HepG2 (cell line): ENCODE results near the gene CAPS. TPM values are rescaled to one million over a fixed set of nuclear protein-coding genes. Genes with fewer than 3 reads are reported as not detected.

Experiments
- ATAC-seq: fragments of 200-7000 bp; cut with Tn5 transposase; 3 replicates; pipeline ENCODE4 v1.9.1; 2020; ENCODE audit warnings: mild to moderate bottlenecking, moderate library complexity
- Bru-seq: library from RNA; stranded (reverse); fragments of 400-500 nt; gene quantifications from one replicate; lab custom pipeline; 2021; lab: Mats Ljungman, UMichigan
- BruChase-seq, 2 experiments: library from RNA; stranded (reverse); fragments of 400-500 nt; gene quantifications; one replicate each; lab custom pipeline; 2021; lab: Mats Ljungman, UMichigan
- BruUV-seq: library from RNA; stranded (reverse); fragments of 400-500 nt; replicated peaks from 2 replicates; lab custom pipeline; 2021; lab: Mats Ljungman, UMichigan
- CTCF ChIA-PET: fragments of 300-600 bp; formaldehyde crosslinking; extraction: SDS; loops from one replicate; lab custom pipeline; 2021; ENCODE audit warnings: low total read pairs, inconsistent platforms, low intra/inter-chr PET ratio; lab: Yijun Ruan, JAX
- POLR2A ChIA-PET: fragments of 350-600 bp; sonication (Branson Sonifier 250); formaldehyde crosslinking; loops from one replicate; lab custom pipeline; 2020; ENCODE audit warnings: antibody characterized with exemption, inconsistent platforms; lab: Yijun Ruan, JAX
- DNase-seq: peaks from one replicate; pipeline ENCODE4 v3.0.0-alpha.2; 2015; ENCODE audit warnings: low spot score
- FAIRE-seq: peaks from 3 replicates; lab custom pipeline; 2011; peaks lifted over from hg19 to GRCh38; lab: Jason Lieb, UNC
- H2AFZ ChIP-seq: one replicate; pipeline ENCODE4 v1.6.1; 2011; ENCODE audit warnings: low read length, inconsistent platforms
- H3K27ac ChIP-seq: fragments of 300-600 bp; 3 replicates; pipeline ENCODE4 v1.8.0; 2011; ENCODE audit warnings: mixed run types, mild to moderate bottlenecking, mixed read lengths, low read length, inconsistent platforms; ENCODE audit not compliant: insufficient read depth; ENCODE audit errors: extremely low read length
- H3K27me3 ChIP-seq, 2 experiments: fragments of 200-600 bp in 1 of 2; 2 replicates in 1 of 2; 3 replicates in 1 of 2; pipeline versions ENCODE4 v1.6.0 to v1.8.0; 2011; ENCODE audit warnings: low read length in 2 of 2, mild to moderate bottlenecking in 2 of 2, moderate library complexity in 2 of 2, inconsistent platforms in 1 of 2; ENCODE audit not compliant: insufficient read depth in 2 of 2, control insufficient read depth in 1 of 2
- H3K36me3 ChIP-seq, 2 experiments: fragments of 200-600 bp in 1 of 2; replicated peaks in 1 of 2; 2 replicates in 1 of 2; 3 replicates in 1 of 2; pipeline versions ENCODE4 v1.5.1 to v1.8.0; 2011; ENCODE audit warnings: low read length in 2 of 2, inconsistent platforms in 1 of 2; ENCODE audit not compliant: insufficient read depth in 2 of 2, control insufficient read depth in 1 of 2
- H3K4me1 ChIP-seq: 2 replicates; pipeline ENCODE4 v1.5.1; 2012; ENCODE audit warnings: low read length, inconsistent platforms; ENCODE audit not compliant: insufficient read depth
- H3K4me2 ChIP-seq: 2 replicates; pipeline ENCODE4 v1.6.0; 2011; ENCODE audit warnings: low read depth, low read length, inconsistent platforms
- H3K4me3 ChIP-seq, 3 experiments: fragments of 200-600 bp in 1 of 3; sonication (generic), shearing (Covaris generic) in 1 of 3; replicated peaks in 1 of 3; 2 replicates each; pipeline ENCODE4 v1.5.1; 2011 to 2016; ENCODE audit warnings: low read length in 3 of 3, inconsistent platforms in 2 of 3, low read depth in 2 of 3, mild to moderate bottlenecking in 2 of 3, control low read depth in 1 of 3, mixed read lengths in 1 of 3; ENCODE audit not compliant: insufficient read depth in 1 of 3
- H3K79me2 ChIP-seq: one replicate; pipeline ENCODE4 v1.6.1; 2011; ENCODE audit warnings: low read length, inconsistent platforms; ENCODE audit not compliant: insufficient read depth
- H3K9ac ChIP-seq: 2 replicates; pipeline ENCODE4 v1.6.0; 2011; ENCODE audit warnings: mild to moderate bottlenecking, low read depth, low read length, inconsistent platforms; ENCODE audit not compliant: insufficient read depth
- H3K9me3 ChIP-seq: 2 replicates; pipeline ENCODE4 v1.5.1; 2012; ENCODE audit warnings: mild to moderate bottlenecking, low read length
- H4K20me1 ChIP-seq: 2 replicates; pipeline ENCODE4 v1.6.0; 2011; ENCODE audit warnings: inconsistent platforms, mild to moderate bottlenecking, low read length, moderate library complexity; ENCODE audit not compliant: insufficient read depth
- AGO1 ChIP-seq: fragments of 200-400 bp; formaldehyde crosslinking; IDR thresholded peaks from 2 replicates; pipeline ENCODE4 v1.6.1; 2017; ENCODE audit warnings: mild to moderate bottlenecking, low read depth, low read length, moderate library complexity; ENCODE audit not compliant: poor library complexity, severe bottlenecking
- ATAD3A ChIP-seq: sonication (generic); formaldehyde crosslinking; IDR thresholded peaks from 2 replicates; pipeline ENCODE4 v1.4.0; 2020; ENCODE audit warnings: missing genetic modification reagents
- CCAR2 ChIP-seq: fragments of 200-400 bp; formaldehyde crosslinking; optimal IDR thresholded peaks from 2 replicates; pipeline ENCODE3; 2018; ENCODE audit warnings: low read depth, mild to moderate bottlenecking, low read length, moderate library complexity
- PHF21A ChIP-seq: sonication (generic); formaldehyde crosslinking; IDR thresholded peaks from 2 replicates; pipeline ENCODE4 v1.5.0; 2020; ENCODE audit warnings: mild to moderate bottlenecking, missing genetic modification reagents
- RFX5 ChIP-seq: IDR thresholded peaks from 2 replicates; pipeline ENCODE4 v1.6.1; 2011; ENCODE audit warnings: low read depth, low read length, improper control_type of control experiment
- YEATS2 ChIP-seq: sonication (generic); formaldehyde crosslinking; IDR thresholded peaks from 2 replicates; pipeline ENCODE4 v1.4.0; 2020; ENCODE audit warnings: missing genetic modification reagents, borderline replicate concordance
- ZFP41 ChIP-seq: sonication (generic); formaldehyde crosslinking; IDR thresholded peaks from 2 replicates; pipeline ENCODE4 v1.4.0; 2020; ENCODE audit warnings: mild to moderate bottlenecking, missing genetic modification reagents, borderline replicate concordance
- ZNF280B ChIP-seq: sonication (generic); formaldehyde crosslinking; IDR thresholded peaks from 2 replicates; pipeline ENCODE4 v1.5.0; 2020; ENCODE audit warnings: missing genetic modification reagents, mild to moderate bottlenecking, borderline replicate concordance
- ZNF343 ChIP-seq: sonication (generic); formaldehyde crosslinking; IDR thresholded peaks from 2 replicates; pipeline ENCODE4 v1.4.0; 2020; ENCODE audit warnings: mild to moderate bottlenecking, missing genetic modification reagents
- WGBS: methylation state at CpG from one replicate; pipeline ENCODE4 v1.1.6; 2017; ENCODE audit warnings: low lambda C conversion rate; 5-methylcytosine and 5-hydroxymethylcytosine counted together
- in situ Hi-C: cut with HindIII; loops from 2 replicates; pipeline ENCODE4 v1.10.0; 2017; ENCODE audit warnings: low pct_unique_long_range_greater_than_20kb; ENCODE audit not compliant: extremely low pct_ligation_motif_present
- intact Hi-C: fragments of 100-400 bp; cut with micrococcal nuclease; formaldehyde crosslinking; loops from one replicate; pipeline ENCODE4 v1.10.0; 2022; ENCODE audit not compliant: unreplicated experiment
- long read RNA-seq, 2 experiments: library from RNA in 1 of 2; library from polyadenylated mRNA in 1 of 2; stranded (forward) in 1 of 2; unstranded in 1 of 2; transcript quantifications; one replicate each; pipeline ENCODE4 v2.0.0, GENCODE V29; 2019 to 2022
- polyA minus RNA-seq, 3 experiments: library from RNA; depleted of rRNA, polyadenylated mRNA; stranded (reverse); fragments of >200 nt; gene quantifications; 2 replicates each; pipeline ENCODE4 v1.2.3, GENCODE V29; 2011; ENCODE audit warnings: low replicate concordance in 1 of 3
- polyA plus RNA-seq, 8 experiments: library from polyadenylated mRNA; depleted of rRNA in 3 of 8; stranded (reverse) in 7 of 8; unstranded in 1 of 8; fragments of >200 nt; fragmentation: Illumina TruSeq in 4 of 8; extraction: Trizol in 4 of 8; gene quantifications; 2 replicates each; pipeline versions ENCODE4 v1.2.1 to v1.2.3, GENCODE V29; 2011 to 2016; ENCODE audit warnings: low read depth in 4 of 8, missing spikeins in 1 of 8, mixed read lengths in 1 of 8; ENCODE audit not compliant: insufficient read depth in 1 of 8
- total RNA-seq, 5 experiments: library from RNA; depleted of rRNA; stranded (reverse); fragments of >200 nt; fragmentation: Illumina TruSeq; extraction: Trizol; gene quantifications; 2 replicates each; pipeline ENCODE4 v1.2.3, GENCODE V29; 2016; ENCODE audit warnings: low read depth in 1 of 5
- TF ChIP-seq, protein P1 (sequence below): sonication (generic); formaldehyde crosslinking; IDR thresholded peaks from 2 replicates; pipeline ENCODE4 v1.4.0; 2020; ENCODE audit warnings: missing genetic modification reagents
- TF ChIP-seq, protein P2 (sequence below): sonication (generic); formaldehyde crosslinking; IDR thresholded peaks from 2 replicates; pipeline ENCODE4 v1.9.0; 2021; ENCODE audit warnings: missing genetic modification reagents, borderline replicate concordance

CAPS gene
- total RNA-seq (2016; rRNA removed; fragmentation: Illumina TruSeq; extraction: Trizol) (1.7 and 3.1 TPM in 2 replicates), polyA plus RNA-seq (2011; rRNA removed) (3.1 and 4.5 TPM in 2 replicates), polyA minus RNA-seq (2011; rRNA and poly(A)+ RNA removed; ENCODE audit: low replicate concordance) (0.28 and 3.1 TPM in 2 replicates), Bru-seq, nascent RNA (percentile 59 among the genes with signal in this experiment), BruChase-seq, experiment 1, labeled RNA remaining after a 6-hour chase (percentile 78 among the genes with signal in this experiment), BruChase-seq, experiment 2, labeled RNA remaining after a 2-hour chase (percentile 65 among the genes with signal in this experiment)
- 0.40 and 0.53 TPM in 2 replicates for total RNA-seq (2016; cell fraction: cytosol; rRNA removed; fragmentation: Illumina TruSeq; extraction: Trizol; ENCODE audit: low read depth)
- 1.1 and 3.0 TPM in 2 replicates for total RNA-seq (2016; cell fraction: insoluble cytoplasmic fraction; rRNA removed; fragmentation: Illumina TruSeq; extraction: Trizol)
- 1.2 and 1.4 TPM in 2 replicates for total RNA-seq (2016; cell fraction: membrane; rRNA removed; fragmentation: Illumina TruSeq; extraction: Trizol)
- 2.6 and 2.9 TPM in 2 replicates for total RNA-seq (2016; cell fraction: nucleus; rRNA removed; fragmentation: Illumina TruSeq; extraction: Trizol)
- 2.9 and 3.5 TPM in 2 replicates for polyA plus RNA-seq (2011; cell fraction: cytosol; rRNA removed)
- polyA plus RNA-seq (2011; cell fraction: nucleus; rRNA removed): 19.5 and 22.9 TPM in 2 replicates
- polyA plus RNA-seq (2012): 1.8 and 1.9 TPM in 2 replicates
- polyA plus RNA-seq (2016; cell fraction: cytosol; fragmentation: Illumina TruSeq; extraction: Trizol; ENCODE audit: low read depth): 0.40 and 0.43 TPM in 2 replicates
- 1.1 and 1.4 TPM in 2 replicates for polyA plus RNA-seq (2016; cell fraction: insoluble cytoplasmic fraction; fragmentation: Illumina TruSeq; extraction: Trizol; ENCODE audit: low read depth)
- polyA plus RNA-seq (2016; cell fraction: membrane; fragmentation: Illumina TruSeq; extraction: Trizol; ENCODE audit: low read depth): 0.61 and 0.87 TPM in 2 replicates
- polyA plus RNA-seq (2016; cell fraction: nucleus; fragmentation: Illumina TruSeq; extraction: Trizol; ENCODE audit: insufficient read depth, low read depth): 10.1 and 13.8 TPM in 2 replicates
- 0.40 and 1.1 TPM in 2 replicates for polyA minus RNA-seq (2011; cell fraction: cytosol; rRNA and poly(A)+ RNA removed)
- polyA minus RNA-seq (2011; cell fraction: nucleus; rRNA and poly(A)+ RNA removed): 3.0 and 3.1 TPM in 2 replicates
- long read RNA-seq, experiment 1, partial matches to known transcripts: 0 of 1 reads
- long read RNA-seq, experiment 1, other reads (novel, unspliced or antisense): 1 of 1 reads
- long read RNA-seq, experiment 2, partial matches to known transcripts: 1 of 5 reads
- long read RNA-seq, experiment 2, other reads (novel, unspliced or antisense): 2 of 5 reads

DNA sequence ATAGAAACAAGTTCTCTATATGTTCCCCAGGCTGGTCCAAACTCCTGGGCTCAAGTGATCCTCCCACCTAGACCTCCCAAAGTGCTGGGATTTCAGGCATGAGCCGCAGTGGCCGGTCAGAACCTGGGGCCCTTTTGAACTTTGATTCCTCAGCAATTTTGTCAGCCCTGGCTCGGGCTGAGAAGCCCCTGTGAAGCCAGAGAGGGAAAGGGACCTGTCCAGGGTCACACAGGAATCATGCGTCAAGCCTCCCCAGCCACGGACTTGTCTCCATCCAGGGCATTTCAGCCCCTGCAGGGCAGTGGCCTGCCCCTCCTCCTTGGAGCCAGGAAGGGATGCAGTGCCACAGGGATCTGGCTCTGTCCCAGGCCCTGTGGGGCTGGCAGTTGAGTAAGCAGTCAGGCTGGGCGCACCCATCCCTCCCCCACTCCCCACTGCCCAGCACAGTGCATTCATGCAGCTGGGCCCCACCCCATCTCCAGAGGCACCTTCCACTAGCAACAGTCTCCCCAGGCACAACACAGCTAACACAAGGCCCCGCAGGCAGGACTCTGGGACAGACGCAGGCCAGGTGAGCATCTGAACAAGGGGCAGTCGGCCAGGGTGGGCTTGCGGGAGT lies at the start of gene CAPS:
Gene CAPS (plus strand): TSS at position 516 of the 619 bp plus-strand sequence. CDS start 153 bp downstream, outside the sequence.
- H4K20me1 ChIP-seq: no peaks in the 10 kb centered on the region
- peaks cover 14 to 24% of the 10 kb centered on the region in 2 experiments; a peak in 4 of 5 replicates for H3K36me3 ChIP-seq
- intact Hi-C loops: no loop called here
- ChIA-PET CTCF (no interaction called here), POLR2A (interaction anchor here (0.7 to 2.7 kb wide), 3 partner anchors 10 to 110 kb away, joined by 3 to 13 read pairs (median 3); partner anchors contain the start of genes NDUFA11 and VMAC)
- no TSS peak for BruUV-seq
- H3K4me3 ChIP-seq: no peak within 1 kb of the TSS
- peaks cover 68% of the 10 kb centered on the region for H3K4me1 ChIP-seq
- H3K79me2 ChIP-seq: no peaks in the 10 kb centered on the region
- ATAC-seq (peak; percentile 7), DNase-seq (peak; percentile 39), FAIRE-seq (peak; percentile 42)
- H3K4me2 ChIP-seq: peak within 1 kb of the TSS; percentile 53
- 33% methylated on average over 5 of the region's 10 CpGs for WGBS
- H3K9ac ChIP-seq: peak within 1 kb of the TSS; percentile 22; the same call in 1 of the 2 replicates
- in situ Hi-C loops: loop anchor here (5.0 kb wide), 1 partner anchor 38 kb away; no protein-coding TSS in a partner anchor
- H3K9me3 ChIP-seq: no peaks in the 10 kb centered on the region
- no peak within 1 kb of the TSS for H2AFZ ChIP-seq
- no peaks in the 10 kb centered on the region for H3K27me3 ChIP-seq
- H3K27ac ChIP-seq: peak within 1 kb of the TSS; percentile 32
- TF ChIP-seq ZNF280B (CRISPR knock-in tag): 0 out of 2 replicates have a peak, but pooled peaks have one; percentile 3
- no peak for TF ChIP-seq CCAR2
- TF ChIP-seq ZNF343 (CRISPR knock-in tag): 0 out of 2 replicates have a peak, but pooled peaks have one; percentile 16
- TF ChIP-seq, protein P1, sequence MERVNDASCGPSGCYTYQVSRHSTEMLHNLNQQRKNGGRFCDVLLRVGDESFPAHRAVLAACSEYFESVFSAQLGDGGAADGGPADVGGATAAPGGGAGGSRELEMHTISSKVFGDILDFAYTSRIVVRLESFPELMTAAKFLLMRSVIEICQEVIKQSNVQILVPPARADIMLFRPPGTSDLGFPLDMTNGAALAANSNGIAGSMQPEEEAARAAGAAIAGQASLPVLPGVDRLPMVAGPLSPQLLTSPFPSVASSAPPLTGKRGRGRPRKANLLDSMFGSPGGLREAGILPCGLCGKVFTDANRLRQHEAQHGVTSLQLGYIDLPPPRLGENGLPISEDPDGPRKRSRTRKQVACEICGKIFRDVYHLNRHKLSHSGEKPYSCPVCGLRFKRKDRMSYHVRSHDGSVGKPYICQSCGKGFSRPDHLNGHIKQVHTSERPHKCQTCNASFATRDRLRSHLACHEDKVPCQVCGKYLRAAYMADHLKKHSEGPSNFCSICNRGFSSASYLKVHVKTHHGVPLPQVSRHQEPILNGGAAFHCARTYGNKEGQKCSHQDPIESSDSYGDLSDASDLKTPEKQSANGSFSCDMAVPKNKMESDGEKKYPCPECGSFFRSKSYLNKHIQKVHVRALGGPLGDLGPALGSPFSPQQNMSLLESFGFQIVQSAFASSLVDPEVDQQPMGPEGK: peak; percentile 14; the same call in 1 of the 2 replicates
- TF ChIP-seq ATAD3A (CRISPR knock-in tag): no peak
- no peak for TF ChIP-seq ZFP41
- peak; percentile 30 for TF ChIP-seq AGO1
- no peak for TF ChIP-seq YEATS2 (CRISPR knock-in tag)
- TF ChIP-seq, protein P2, sequence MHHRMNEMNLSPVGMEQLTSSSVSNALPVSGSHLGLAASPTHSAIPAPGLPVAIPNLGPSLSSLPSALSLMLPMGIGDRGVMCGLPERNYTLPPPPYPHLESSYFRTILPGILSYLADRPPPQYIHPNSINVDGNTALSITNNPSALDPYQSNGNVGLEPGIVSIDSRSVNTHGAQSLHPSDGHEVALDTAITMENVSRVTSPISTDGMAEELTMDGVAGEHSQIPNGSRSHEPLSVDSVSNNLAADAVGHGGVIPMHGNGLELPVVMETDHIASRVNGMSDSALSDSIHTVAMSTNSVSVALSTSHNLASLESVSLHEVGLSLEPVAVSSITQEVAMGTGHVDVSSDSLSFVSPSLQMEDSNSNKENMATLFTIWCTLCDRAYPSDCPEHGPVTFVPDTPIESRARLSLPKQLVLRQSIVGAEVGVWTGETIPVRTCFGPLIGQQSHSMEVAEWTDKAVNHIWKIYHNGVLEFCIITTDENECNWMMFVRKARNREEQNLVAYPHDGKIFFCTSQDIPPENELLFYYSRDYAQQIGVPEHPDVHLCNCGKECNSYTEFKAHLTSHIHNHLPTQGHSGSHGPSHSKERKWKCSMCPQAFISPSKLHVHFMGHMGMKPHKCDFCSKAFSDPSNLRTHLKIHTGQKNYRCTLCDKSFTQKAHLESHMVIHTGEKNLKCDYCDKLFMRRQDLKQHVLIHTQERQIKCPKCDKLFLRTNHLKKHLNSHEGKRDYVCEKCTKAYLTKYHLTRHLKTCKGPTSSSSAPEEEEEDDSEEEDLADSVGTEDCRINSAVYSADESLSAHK (CRISPR knock-in tag): no peak
- TF ChIP-seq RFX5: no peak
- TF ChIP-seq PHF21A (CRISPR knock-in tag): 0 out of 2 replicates have a peak, but pooled peaks have one; percentile 30
